Measurements from ENCODE around the gene SCN5A. TPM values are rescaled to one million over a fixed set of nuclear protein-coding genes. Genes with fewer than 3 reads are reported as not detected.

The SCN5A gene
- total and polyA plus RNA-seq, 2 of the 4 experiments (the other 2 are of a cell fraction), result 1.9 to 2.0 TPM

DNA sequence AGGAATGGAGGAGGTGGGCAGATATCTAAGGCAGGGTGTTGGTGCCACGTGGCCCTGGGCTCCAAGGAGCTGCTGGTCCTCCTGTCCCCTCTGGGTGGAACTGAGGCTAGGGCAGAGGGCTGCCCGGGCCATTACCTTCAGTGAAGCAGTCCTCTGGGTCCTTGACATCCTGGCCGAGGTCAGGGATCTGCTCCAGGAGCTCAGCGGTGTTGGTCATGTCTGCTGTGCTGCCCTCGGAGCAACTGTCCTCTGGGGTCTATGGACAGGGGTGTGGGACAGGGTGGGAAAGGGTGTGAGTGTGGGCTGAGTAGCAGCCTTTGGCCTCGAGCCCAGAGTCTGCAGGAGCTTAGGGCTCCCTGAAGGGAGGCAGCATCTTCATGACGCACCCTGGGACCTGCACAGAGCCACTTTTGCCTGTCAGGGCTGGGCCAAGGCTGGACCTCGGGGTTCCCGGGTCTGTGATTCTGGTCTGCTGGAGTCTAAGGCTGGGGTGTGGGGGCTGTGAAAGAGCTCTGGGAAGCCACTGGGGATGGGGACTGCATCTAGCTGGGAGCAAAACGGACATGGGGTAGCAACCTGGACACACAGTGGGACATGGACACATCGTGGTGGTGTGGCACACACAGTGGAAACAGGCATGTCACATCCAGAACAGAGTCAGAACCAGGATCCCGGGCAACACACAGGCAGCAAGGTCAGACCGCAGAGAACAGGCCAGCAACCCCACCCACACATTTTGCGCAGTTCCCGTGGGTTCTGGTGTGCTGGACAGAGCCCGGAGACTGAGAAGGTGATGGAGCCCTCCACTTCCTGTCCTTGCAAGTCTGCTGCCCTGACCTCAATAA, 72.7 kb downstream of the SCN5A start (continued):
- no peak for TF ChIP-seq MXI1 (IDR thresholded peaks at IDR 0.05; ENCODE audit: borderline replicate concordance, low read depth, low read length)

DNA sequence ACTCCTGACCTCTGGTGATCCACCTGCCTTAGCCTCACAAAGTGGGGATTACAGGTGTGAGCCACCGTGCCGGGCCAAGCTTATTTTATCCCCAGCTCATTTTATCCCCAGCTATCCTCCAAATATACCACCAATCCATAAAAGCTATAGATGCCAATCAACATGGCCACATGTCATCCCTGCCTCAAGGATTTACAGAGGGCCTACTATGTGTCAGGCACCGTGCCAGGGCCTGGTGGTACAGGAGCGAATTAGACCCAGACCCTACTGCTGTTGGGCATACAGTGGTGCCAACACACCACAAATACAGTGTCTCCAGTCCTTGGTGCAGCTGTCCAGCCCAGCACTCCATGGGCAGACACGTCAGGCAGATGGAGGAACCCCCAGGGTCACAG, 73.4 kb downstream of the SCN5A start:
- Histone ChIP-seq H4K91ac (ENCODE audit: insufficient read depth, low read depth, low read length) (no peak overlapping the region), H2BK5ac (ENCODE audit: low read depth, low read length, poor library complexity, severe bottlenecking) (no peak overlapping the region), H3K79me1 (ENCODE audit: low read depth in 1 of 2, low read length in 2 of 2) (no peaks in the 10 kb centered on the region), H3K23ac (ENCODE audit: low read depth, low read length) (no peak overlapping the region), H3K4me3 (ENCODE audit: insufficient read depth, low read depth, low read length) (no peak overlapping the region), H2BK120ac (ENCODE audit: low read depth, low read length) (no peak overlapping the region), H4K8ac (ENCODE audit: low read depth in 2 of 2, low read length in 2 of 2) (no peak overlapping the region), H3K9ac (ENCODE audit: low read depth, low read length) (no peak overlapping the region), H4K5ac (ENCODE audit: low read depth, low read length) (no peak overlapping the region), H3K4ac (ENCODE audit: low read depth, low read length) (no peak overlapping the region), H4K20me1 (ENCODE audit: insufficient read depth, low read length) (no peaks in the 10 kb centered on the region), H2AFZ (replicated peaks; ENCODE audit: low read length, poor library complexity) (no peak overlapping the region), H3K9me1 (ENCODE audit: insufficient read depth, low read length) (0 out of 2 replicates have a peak, but pooled peaks cover 8% of the 10 kb centered on the region), H3K27me3 (ENCODE audit: control insufficient read depth, insufficient read depth, low read length) (no peaks in the 10 kb centered on the region), H3K27ac (ENCODE audit: insufficient read depth, low read length) (no peak overlapping the region), H2BK20ac (ENCODE audit: low read depth, low read length) (no peak overlapping the region), H3K18ac (ENCODE audit: low read depth, low read length) (no peak overlapping the region), H3K56ac (ENCODE audit: extremely low read depth, insufficient read depth, low read length) (no peak overlapping the region), H3K36me3 (ENCODE audit: control insufficient read depth, insufficient read depth, low read length) (no peaks in the 10 kb centered on the region), H3K4me1 (ENCODE audit: control insufficient read depth, insufficient read depth, low read length) (no peaks in the 10 kb centered on the region), H3K4me2 (ENCODE audit: low read depth, low read length) (no peak overlapping the region), H2AK9ac (replicated peaks; ENCODE audit: low read depth, low read length, poor library complexity) (no peak overlapping the region), H3K9me3 (ENCODE audit: control insufficient read depth, insufficient read depth, low read length) (no peaks in the 10 kb centered on the region), H2BK15ac (ENCODE audit: low read depth, low read length) (no peak overlapping the region), H2AK5ac (ENCODE audit: low read depth, low read length) (no peak overlapping the region), H3K14ac (replicated peaks; ENCODE audit: low read depth, low read length) (no peak overlapping the region)
- intact Hi-C loops (cut with micrococcal nuclease) (no loop called here), dilution Hi-C loops (cut with HindIII; ENCODE audit: low sequenced_read_pairs, unreplicated experiment) (no loop called here), in situ Hi-C loops (cut with MboI; ENCODE audit: low sequenced_read_pairs) (no loop called here)
- no peak for ATAC-seq (ENCODE audit: low read depth)
- POLR2A ChIA-PET (ENCODE audit: unreplicated experiment), result no interaction called here
- no TSS peak for BruUV-seq (replicated peaks)
- no peak for DNase-seq
- WGBS, 2 experiments (ENCODE audit: extremely low coverage in 2 of 2, insufficient read length in 1 of 2), result no CpG with 5 or more reads among the region's 5 CpGs
- CTCF ChIA-PET, result interaction anchor here (0.6 kb wide), 1 partner anchor 24 kb away, joined by 3 read pairs; no protein-coding TSS in a partner anchor
- TF ChIP-seq RCOR1 (IDR thresholded peaks at IDR 0.05; ENCODE audit: insufficient replicate concordance, low read length) (no peak), FOS (IDR thresholded peaks at IDR 0.05; ENCODE audit: low read depth, low read length) (no peak), SMC3 (IDR thresholded peaks at IDR 0.05; ENCODE audit: low read depth, low read length) (no peak), NFE2L2 (IDR thresholded peaks at IDR 0.05; ENCODE audit: low read depth, low read length) (no peak), MAZ (IDR thresholded peaks at IDR 0.05; ENCODE audit: borderline replicate concordance, low read depth, low read length) (no peak), RFX5 (IDR thresholded peaks at IDR 0.05; ENCODE audit: low read depth, low read length) (no peak), MAFK (IDR thresholded peaks at IDR 0.05; ENCODE audit: low read depth, low read length) (no peak), BHLHE40 (IDR thresholded peaks at IDR 0.05; ENCODE audit: low read depth, low read length) (no peak)
- TF ChIP-seq, protein P1, sequence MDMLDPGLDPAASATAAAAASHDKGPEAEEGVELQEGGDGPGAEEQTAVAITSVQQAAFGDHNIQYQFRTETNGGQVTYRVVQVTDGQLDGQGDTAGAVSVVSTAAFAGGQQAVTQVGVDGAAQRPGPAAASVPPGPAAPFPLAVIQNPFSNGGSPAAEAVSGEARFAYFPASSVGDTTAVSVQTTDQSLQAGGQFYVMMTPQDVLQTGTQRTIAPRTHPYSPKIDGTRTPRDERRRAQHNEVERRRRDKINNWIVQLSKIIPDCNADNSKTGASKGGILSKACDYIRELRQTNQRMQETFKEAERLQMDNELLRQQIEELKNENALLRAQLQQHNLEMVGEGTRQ (IDR thresholded peaks at IDR 0.05; ENCODE audit: low read depth, low read length), result no peak
- TF ChIP-seq, protein P2, sequence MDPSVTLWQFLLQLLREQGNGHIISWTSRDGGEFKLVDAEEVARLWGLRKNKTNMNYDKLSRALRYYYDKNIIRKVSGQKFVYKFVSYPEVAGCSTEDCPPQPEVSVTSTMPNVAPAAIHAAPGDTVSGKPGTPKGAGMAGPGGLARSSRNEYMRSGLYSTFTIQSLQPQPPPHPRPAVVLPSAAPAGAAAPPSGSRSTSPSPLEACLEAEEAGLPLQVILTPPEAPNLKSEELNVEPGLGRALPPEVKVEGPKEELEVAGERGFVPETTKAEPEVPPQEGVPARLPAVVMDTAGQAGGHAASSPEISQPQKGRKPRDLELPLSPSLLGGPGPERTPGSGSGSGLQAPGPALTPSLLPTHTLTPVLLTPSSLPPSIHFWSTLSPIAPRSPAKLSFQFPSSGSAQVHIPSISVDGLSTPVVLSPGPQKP (IDR thresholded peaks at IDR 0.05; ENCODE audit: borderline replicate concordance, low read depth, low read length), result no peak
- TF ChIP-seq, protein P3, sequence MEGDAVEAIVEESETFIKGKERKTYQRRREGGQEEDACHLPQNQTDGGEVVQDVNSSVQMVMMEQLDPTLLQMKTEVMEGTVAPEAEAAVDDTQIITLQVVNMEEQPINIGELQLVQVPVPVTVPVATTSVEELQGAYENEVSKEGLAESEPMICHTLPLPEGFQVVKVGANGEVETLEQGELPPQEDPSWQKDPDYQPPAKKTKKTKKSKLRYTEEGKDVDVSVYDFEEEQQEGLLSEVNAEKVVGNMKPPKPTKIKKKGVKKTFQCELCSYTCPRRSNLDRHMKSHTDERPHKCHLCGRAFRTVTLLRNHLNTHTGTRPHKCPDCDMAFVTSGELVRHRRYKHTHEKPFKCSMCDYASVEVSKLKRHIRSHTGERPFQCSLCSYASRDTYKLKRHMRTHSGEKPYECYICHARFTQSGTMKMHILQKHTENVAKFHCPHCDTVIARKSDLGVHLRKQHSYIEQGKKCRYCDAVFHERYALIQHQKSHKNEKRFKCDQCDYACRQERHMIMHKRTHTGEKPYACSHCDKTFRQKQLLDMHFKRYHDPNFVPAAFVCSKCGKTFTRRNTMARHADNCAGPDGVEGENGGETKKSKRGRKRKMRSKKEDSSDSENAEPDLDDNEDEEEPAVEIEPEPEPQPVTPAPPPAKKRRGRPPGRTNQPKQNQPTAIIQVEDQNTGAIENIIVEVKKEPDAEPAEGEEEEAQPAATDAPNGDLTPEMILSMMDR (conservative IDR thresholded peaks at IDR 0.05; ENCODE audit: low read depth, low read length), result no peak

All from IMR-90 (cell line).